ENCODE measurements around the gene FLG. TPM values are rescaled to one million over a fixed set of nuclear protein-coding genes. Genes with fewer than 3 reads are reported as not detected.

FLG gene
- polyA plus RNA-seq, 1 donor from 2014 or later: not detected

DNA sequence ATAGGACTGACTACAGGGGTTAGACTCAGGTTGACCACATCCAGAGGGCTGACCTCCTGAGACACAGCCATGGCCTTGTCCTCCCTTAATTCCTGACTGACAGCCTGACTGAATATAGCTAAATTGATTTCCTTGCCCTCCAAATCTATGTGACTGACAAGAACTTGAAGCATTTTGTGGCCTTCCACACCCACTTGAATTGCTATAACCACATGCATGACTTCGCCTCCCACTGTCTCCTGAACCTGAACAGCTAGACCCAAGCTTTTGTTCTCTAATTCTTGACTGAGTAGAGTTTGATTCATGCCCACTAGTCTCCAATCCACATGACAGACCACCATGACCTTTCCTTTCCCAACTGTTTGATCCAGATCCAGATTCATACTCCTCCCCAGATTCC is 31.7 kb upstream of the FLG start:
- Histone ChIP-seq H3K27me3 (ENCODE audit: insufficient read depth, low read depth, low read length) (no peaks in the 10 kb centered on the region), H3K27ac (ENCODE audit: low read length) (no peak overlapping the region), H3K79me2 (replicated peaks; ENCODE audit: insufficient read depth, low read length) (no peaks in the 10 kb centered on the region), H3K9ac (ENCODE audit: low read length) (no peak overlapping the region), H2AFZ (ENCODE audit: low read depth, low read length) (no peak overlapping the region), H3F3A (ENCODE audit: insufficient read depth, low read length, poor library complexity, severe bottlenecking) (no peaks in the 10 kb centered on the region), H3K36me3 (ENCODE audit: insufficient read depth, low read length) (no peaks in the 10 kb centered on the region), H3K4me2 (ENCODE audit: low read length) (no peak overlapping the region), H3K4me3 (ENCODE audit: low read length) (no peak overlapping the region), H3K9me3 (ENCODE audit: low read length) (peaks cover 7% of the 10 kb centered on the region), H4K20me1 (ENCODE audit: insufficient read depth) (no peaks in the 10 kb centered on the region), H3K9me2 (ENCODE audit: insufficient read depth, low read length) (no peaks in the 10 kb centered on the region)
- no peak for TF ChIP-seq POLR2AphosphoS5 (IDR thresholded peaks at IDR 0.05)
- TF ChIP-seq RAD21 (conservative IDR thresholded peaks at IDR 0.05): no peak
- TF ChIP-seq TAF1 (IDR thresholded peaks at IDR 0.05; ENCODE audit: low read depth): no peak
- no peak for TF ChIP-seq EP300 (conservative IDR thresholded peaks at IDR 0.05; ENCODE audit: poor library complexity, severe bottlenecking)
- TF ChIP-seq EZH2 (IDR thresholded peaks at IDR 0.05; ENCODE audit: borderline replicate concordance, insufficient read depth, low read length, poor library complexity, severe bottlenecking): no peak
- TF ChIP-seq, protein P1, sequence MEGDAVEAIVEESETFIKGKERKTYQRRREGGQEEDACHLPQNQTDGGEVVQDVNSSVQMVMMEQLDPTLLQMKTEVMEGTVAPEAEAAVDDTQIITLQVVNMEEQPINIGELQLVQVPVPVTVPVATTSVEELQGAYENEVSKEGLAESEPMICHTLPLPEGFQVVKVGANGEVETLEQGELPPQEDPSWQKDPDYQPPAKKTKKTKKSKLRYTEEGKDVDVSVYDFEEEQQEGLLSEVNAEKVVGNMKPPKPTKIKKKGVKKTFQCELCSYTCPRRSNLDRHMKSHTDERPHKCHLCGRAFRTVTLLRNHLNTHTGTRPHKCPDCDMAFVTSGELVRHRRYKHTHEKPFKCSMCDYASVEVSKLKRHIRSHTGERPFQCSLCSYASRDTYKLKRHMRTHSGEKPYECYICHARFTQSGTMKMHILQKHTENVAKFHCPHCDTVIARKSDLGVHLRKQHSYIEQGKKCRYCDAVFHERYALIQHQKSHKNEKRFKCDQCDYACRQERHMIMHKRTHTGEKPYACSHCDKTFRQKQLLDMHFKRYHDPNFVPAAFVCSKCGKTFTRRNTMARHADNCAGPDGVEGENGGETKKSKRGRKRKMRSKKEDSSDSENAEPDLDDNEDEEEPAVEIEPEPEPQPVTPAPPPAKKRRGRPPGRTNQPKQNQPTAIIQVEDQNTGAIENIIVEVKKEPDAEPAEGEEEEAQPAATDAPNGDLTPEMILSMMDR (IDR thresholded peaks at IDR 0.05; ENCODE audit: poor library complexity, severe bottlenecking): no peak
- no peak for TF ChIP-seq MXI1 (conservative IDR thresholded peaks at IDR 0.05; ENCODE audit: poor library complexity, severe bottlenecking)

DNA sequence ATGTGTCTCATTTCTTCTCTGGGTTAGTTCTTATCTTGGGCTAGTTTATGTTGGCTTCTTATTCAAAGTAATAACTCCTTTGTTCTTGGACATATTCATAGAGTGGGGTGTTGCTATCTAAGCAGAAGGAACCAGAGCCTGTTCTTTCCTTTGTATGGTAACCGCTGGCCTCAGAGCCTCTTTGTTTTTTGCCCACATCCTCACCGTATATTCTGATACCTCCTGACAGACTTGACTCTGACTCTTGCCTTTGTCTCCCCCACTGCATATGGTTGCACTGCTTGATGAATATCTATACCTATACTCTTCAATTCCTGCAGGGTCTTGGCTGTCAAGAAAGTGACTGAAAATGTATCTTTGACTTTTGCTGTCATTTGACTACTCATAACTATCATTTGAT is 24.6 kb upstream of the FLG start:
- peaks cover 7% of the 10 kb centered on the region for H3K9me3 ChIP-seq (ENCODE audit: low read length)
- H3K79me2 ChIP-seq (replicated peaks; ENCODE audit: insufficient read depth, low read length): no peaks in the 10 kb centered on the region
- no peak overlapping the region for H3K4me2 ChIP-seq (ENCODE audit: low read length)
- H3K9ac ChIP-seq (ENCODE audit: low read length): no peak overlapping the region
- no peaks in the 10 kb centered on the region for H3K9me2 ChIP-seq (ENCODE audit: insufficient read depth, low read length)
- no peaks in the 10 kb centered on the region for H3K27me3 ChIP-seq (ENCODE audit: insufficient read depth, low read depth, low read length)
- no peak for TF ChIP-seq MXI1 (conservative IDR thresholded peaks at IDR 0.05; ENCODE audit: poor library complexity, severe bottlenecking)
- TF ChIP-seq EZH2 (IDR thresholded peaks at IDR 0.05; ENCODE audit: borderline replicate concordance, insufficient read depth, low read length, poor library complexity, severe bottlenecking): no peak
- TF ChIP-seq TAF1 (IDR thresholded peaks at IDR 0.05; ENCODE audit: low read depth): no peak
- no peak for TF ChIP-seq RAD21 (conservative IDR thresholded peaks at IDR 0.05)
- TF ChIP-seq POLR2AphosphoS5 (IDR thresholded peaks at IDR 0.05): no peak
- no peak for TF ChIP-seq SMC3 (conservative IDR thresholded peaks at IDR 0.05; ENCODE audit: poor library complexity)
- TF ChIP-seq, protein P1 (IDR thresholded peaks at IDR 0.05; ENCODE audit: poor library complexity, severe bottlenecking): no peak
- TF ChIP-seq EP300 (conservative IDR thresholded peaks at IDR 0.05; ENCODE audit: poor library complexity, severe bottlenecking): no peak
- TF ChIP-seq, protein P2, sequence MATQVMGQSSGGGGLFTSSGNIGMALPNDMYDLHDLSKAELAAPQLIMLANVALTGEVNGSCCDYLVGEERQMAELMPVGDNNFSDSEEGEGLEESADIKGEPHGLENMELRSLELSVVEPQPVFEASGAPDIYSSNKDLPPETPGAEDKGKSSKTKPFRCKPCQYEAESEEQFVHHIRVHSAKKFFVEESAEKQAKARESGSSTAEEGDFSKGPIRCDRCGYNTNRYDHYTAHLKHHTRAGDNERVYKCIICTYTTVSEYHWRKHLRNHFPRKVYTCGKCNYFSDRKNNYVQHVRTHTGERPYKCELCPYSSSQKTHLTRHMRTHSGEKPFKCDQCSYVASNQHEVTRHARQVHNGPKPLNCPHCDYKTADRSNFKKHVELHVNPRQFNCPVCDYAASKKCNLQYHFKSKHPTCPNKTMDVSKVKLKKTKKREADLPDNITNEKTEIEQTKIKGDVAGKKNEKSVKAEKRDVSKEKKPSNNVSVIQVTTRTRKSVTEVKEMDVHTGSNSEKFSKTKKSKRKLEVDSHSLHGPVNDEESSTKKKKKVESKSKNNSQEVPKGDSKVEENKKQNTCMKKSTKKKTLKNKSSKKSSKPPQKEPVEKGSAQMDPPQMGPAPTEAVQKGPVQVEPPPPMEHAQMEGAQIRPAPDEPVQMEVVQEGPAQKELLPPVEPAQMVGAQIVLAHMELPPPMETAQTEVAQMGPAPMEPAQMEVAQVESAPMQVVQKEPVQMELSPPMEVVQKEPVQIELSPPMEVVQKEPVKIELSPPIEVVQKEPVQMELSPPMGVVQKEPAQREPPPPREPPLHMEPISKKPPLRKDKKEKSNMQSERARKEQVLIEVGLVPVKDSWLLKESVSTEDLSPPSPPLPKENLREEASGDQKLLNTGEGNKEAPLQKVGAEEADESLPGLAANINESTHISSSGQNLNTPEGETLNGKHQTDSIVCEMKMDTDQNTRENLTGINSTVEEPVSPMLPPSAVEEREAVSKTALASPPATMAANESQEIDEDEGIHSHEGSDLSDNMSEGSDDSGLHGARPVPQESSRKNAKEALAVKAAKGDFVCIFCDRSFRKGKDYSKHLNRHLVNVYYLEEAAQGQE (IDR thresholded peaks at IDR 0.05; ENCODE audit: borderline replicate concordance): no peak
- no peak overlapping the region for H3K27ac ChIP-seq (ENCODE audit: low read length)
- no peak overlapping the region for H3K4me3 ChIP-seq (ENCODE audit: low read length)
- H4K20me1 ChIP-seq (ENCODE audit: insufficient read depth): no peaks in the 10 kb centered on the region
- H3K36me3 ChIP-seq (ENCODE audit: insufficient read depth, low read length): no peaks in the 10 kb centered on the region
- no peak overlapping the region for H2AFZ ChIP-seq (ENCODE audit: low read depth, low read length)
- no peaks in the 10 kb centered on the region for H3F3A ChIP-seq (ENCODE audit: insufficient read depth, low read length, poor library complexity, severe bottlenecking)
